Adrenal gland (tissue), 5 donors: ENCODE data around the gene C11orf68.

Source experiments
- POLR2A ChIP-seq, 2 donors: fragments of 450-650 bp; IDR thresholded peaks; one replicate each; pipeline ENCODE4 v1.6.1; 2017; ENCODE audit warnings: antibody characterized with exemption in 2 of 2, mild to moderate bottlenecking in 2 of 2, moderate library complexity in 1 of 2
- TF ChIP-seq, protein P1 (sequence below), 6 experiments: fragments of 450-650 bp in 4 of 6; fragments of 200-600 bp in 2 of 6; sonication (generic) in 1 of 6; IDR thresholded peaks; 1 replicate in 5 of 6; 2 replicates in 1 of 6; pipeline versions ENCODE4 v1.5.1 to v1.8.0; 2016 to 2021; ENCODE audit warnings: antibody characterized with exemption in 6 of 6, mild to moderate bottlenecking in 2 of 6, moderate library complexity in 1 of 6
- donor health status: DM: no; HTN: no; CAD: no.

DNA sequence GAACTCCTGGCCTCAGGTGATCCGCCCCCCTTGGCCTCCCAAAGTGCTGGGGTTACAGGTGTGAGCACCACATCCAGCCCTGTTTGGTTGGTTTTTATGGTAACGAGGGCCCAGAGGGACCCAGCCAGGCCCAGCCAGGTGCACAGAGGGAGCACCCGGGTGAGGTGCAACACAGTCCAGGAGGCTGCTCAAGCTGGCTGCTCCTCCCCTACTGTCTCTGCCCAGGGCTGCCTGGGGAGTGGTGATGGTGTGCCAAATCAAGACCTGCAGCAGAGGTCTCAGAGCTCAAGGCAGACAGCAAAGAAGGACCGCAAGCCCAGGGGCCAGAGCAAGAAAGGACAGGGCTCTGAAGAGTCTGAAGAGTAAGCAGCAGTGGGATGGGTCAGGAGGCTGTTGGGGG, 27.8 kb upstream of the C11orf68 start:
- TF ChIP-seq, protein P1, sequence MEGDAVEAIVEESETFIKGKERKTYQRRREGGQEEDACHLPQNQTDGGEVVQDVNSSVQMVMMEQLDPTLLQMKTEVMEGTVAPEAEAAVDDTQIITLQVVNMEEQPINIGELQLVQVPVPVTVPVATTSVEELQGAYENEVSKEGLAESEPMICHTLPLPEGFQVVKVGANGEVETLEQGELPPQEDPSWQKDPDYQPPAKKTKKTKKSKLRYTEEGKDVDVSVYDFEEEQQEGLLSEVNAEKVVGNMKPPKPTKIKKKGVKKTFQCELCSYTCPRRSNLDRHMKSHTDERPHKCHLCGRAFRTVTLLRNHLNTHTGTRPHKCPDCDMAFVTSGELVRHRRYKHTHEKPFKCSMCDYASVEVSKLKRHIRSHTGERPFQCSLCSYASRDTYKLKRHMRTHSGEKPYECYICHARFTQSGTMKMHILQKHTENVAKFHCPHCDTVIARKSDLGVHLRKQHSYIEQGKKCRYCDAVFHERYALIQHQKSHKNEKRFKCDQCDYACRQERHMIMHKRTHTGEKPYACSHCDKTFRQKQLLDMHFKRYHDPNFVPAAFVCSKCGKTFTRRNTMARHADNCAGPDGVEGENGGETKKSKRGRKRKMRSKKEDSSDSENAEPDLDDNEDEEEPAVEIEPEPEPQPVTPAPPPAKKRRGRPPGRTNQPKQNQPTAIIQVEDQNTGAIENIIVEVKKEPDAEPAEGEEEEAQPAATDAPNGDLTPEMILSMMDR (IDR thresholded peaks at IDR 0.05): no peak
- TF ChIP-seq POLR2A (IDR thresholded peaks at IDR 0.05): no peak
